ENCODE measurements around the gene NFYA.

GRCh38 chr6:41122918-41123317, 50.1 kb downstream of the NFYA start:
- TF ChIP-seq CTCF (IDR thresholded peaks at IDR 0.05): no peak
- no peak for TF ChIP-seq POLR2A (IDR thresholded peaks at IDR 0.05)
- TF ChIP-seq EP300 (IDR thresholded peaks at IDR 0.05): no peak

Measured in tibial nerve (tissue), 4 donors.